ENCODE results near the gene SFXN5. TPM values are rescaled to one million over a fixed set of nuclear protein-coding genes. Genes with fewer than 3 reads are reported as not detected.

The SFXN5 gene
- total RNA-seq, 1 experiment from 2014 or later: 5.1 TPM

DNA sequence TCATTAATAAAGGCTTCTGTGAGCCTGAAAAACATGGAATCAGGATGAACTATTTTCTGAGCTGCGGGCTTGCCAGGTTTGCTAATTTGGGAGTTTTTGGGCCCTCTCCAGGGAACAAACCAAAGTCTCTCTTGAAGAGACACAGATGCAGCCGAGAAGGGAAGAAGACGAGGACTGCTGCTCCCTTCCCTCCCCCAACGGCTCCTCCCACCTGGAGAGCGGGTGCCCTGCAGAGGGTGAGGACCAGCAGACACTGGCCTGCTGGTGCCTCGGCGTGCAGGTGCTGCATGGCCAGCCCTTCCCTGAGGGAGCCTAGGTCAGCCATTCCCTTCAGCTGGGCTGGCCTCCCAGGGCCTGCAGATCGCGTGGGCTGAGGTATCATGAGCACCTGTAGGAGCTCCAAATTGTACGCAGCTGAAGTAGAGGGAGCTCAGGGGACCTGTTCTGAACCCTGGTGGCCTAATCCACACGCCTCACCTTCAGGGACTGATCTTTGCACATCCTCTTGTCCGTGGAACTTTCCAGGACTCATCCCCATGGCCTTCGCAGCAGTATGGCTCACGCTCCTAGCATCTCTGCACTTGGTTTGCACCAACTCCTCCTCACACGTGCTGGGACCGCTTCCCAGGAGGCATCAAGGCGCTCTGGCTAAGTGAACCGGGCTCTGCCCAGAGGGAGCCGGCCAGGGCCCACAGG is 134.7 kb downstream of the SFXN5 start:
- Histone ChIP-seq H3K36me3 (ENCODE audit: insufficient read depth, low read length) (no peaks in the 10 kb centered on the region), H3K27ac (ENCODE audit: low read length) (no peak overlapping the region), H4K20me1 (ENCODE audit: insufficient read depth, low read depth, low read length) (no peaks in the 10 kb centered on the region; the same call in 1 of the 2 replicates), H3K9me3 (ENCODE audit: low read length) (no peaks in the 10 kb centered on the region), H3K4me2 (ENCODE audit: low read depth, low read length, poor library complexity, severe bottlenecking) (no peak overlapping the region), H3K27me3 (ENCODE audit: low read length) (no peaks in the 10 kb centered on the region), H3K79me2 (ENCODE audit: low read length) (no peaks in the 10 kb centered on the region), H3K4me1 (ENCODE audit: low read length) (no peaks in the 10 kb centered on the region), H3K9me2 (replicated peaks; ENCODE audit: insufficient read depth, low read length) (no peaks in the 10 kb centered on the region), H2AFZ (ENCODE audit: low read length) (no peak overlapping the region), H3K4me3 (ENCODE audit: low read length) (no peak overlapping the region), H3K9ac (ENCODE audit: low read length) (no peak overlapping the region)
- DNase-seq: no peak

DNA sequence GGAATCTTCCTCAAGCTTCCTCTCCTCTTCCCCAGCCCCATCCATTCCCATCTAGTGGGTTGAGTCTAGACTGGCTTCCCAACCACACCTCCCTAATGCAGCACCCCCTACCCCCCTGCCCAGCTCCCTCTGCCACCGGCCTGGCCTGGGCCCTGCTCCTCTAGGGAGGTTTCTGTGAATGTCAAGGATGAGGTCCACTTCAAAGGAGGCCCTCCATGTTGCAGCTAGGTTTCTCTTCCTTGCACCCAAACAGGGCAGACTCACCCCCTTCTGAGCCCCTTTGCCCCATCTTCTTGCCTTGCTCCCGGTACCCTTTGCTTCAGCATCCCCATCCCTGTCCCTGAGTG is 135.9 kb downstream of the SFXN5 start:
- Histone ChIP-seq H3K4me3 (ENCODE audit: low read length) (no peak overlapping the region), H4K20me1 (ENCODE audit: insufficient read depth, low read depth, low read length) (no peaks in the 10 kb centered on the region; the same call in 1 of the 2 replicates)
- DNase-seq: no peak

DNA sequence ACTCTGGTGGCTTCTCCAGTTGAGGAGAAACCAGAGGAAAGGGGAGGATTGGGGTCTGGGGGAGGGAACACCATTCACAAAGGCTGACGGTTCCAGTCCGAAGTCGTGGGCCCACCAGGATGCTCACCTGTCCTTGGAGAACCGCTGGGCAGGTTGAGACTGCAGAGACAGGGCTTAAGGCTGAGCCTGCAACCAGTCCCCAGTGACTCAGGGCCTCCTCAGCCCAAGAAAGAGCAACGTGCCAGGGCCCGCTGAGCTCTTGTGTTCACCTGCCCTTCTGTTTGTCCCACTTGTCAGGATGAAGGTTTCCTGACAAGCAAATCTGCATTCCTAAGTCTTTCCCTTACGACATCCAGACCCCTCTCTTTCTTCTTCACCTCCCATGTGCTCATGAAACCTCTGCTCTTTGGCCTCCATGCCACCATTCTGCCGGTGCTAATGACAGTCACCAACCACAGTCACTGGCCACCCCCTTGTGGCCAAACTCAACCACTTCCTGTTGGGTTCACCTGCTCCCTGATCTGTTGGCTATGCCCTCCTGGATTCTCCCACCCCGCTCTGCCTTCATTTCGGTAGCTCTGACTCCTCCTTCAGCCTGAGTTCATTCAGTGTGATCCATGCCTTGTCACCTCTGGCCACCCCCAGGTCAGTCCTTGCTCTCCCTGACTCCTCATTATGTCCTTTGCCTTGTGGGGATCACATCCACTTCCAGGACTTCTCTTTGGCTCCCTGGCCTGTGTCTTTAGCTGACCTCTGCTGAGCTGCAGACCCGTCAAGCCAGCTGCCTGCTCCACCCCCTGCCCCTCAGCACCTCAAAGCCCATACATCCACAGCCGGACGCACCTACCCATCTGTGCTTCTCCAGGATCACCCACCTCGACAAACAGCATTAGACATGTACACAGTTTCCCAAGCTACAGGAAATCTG is 136.6 kb downstream of the SFXN5 start:
- Histone ChIP-seq H2AFZ (ENCODE audit: low read length) (no peak overlapping the region), H3K27me3 (ENCODE audit: low read length) (no peaks in the 10 kb centered on the region), H3K4me3 (ENCODE audit: low read length) (no peak overlapping the region), H3K9me2 (replicated peaks; ENCODE audit: insufficient read depth, low read length) (no peaks in the 10 kb centered on the region), H3K4me2 (ENCODE audit: low read depth, low read length, poor library complexity, severe bottlenecking) (no peak overlapping the region), H3K4me1 (ENCODE audit: low read length) (no peaks in the 10 kb centered on the region), H3K79me2 (ENCODE audit: low read length) (no peaks in the 10 kb centered on the region), H4K20me1 (ENCODE audit: insufficient read depth, low read depth, low read length) (no peaks in the 10 kb centered on the region; the same call in 1 of the 2 replicates), H3K9ac (ENCODE audit: low read length) (no peak overlapping the region), H3K27ac (ENCODE audit: low read length) (no peak overlapping the region), H3K9me3 (ENCODE audit: low read length) (no peaks in the 10 kb centered on the region), H3K36me3 (ENCODE audit: insufficient read depth, low read length) (no peaks in the 10 kb centered on the region)
- peak; percentile 69 for DNase-seq

More for the DNA sequence above, 135.9 kb downstream of the SFXN5 start:
- no peak overlapping the region for H2AFZ ChIP-seq (ENCODE audit: low read length)
- H3K4me2 ChIP-seq (ENCODE audit: low read depth, low read length, poor library complexity, severe bottlenecking): no peak overlapping the region
- H3K79me2 ChIP-seq (ENCODE audit: low read length): no peaks in the 10 kb centered on the region
- no peak overlapping the region for H3K9ac ChIP-seq (ENCODE audit: low read length)
- H3K4me1 ChIP-seq (ENCODE audit: low read length): no peaks in the 10 kb centered on the region
- H3K27ac ChIP-seq (ENCODE audit: low read length): no peak overlapping the region
- no peaks in the 10 kb centered on the region for H3K9me2 ChIP-seq (replicated peaks; ENCODE audit: insufficient read depth, low read length)
- H3K9me3 ChIP-seq (ENCODE audit: low read length): no peaks in the 10 kb centered on the region
- no peaks in the 10 kb centered on the region for H3K27me3 ChIP-seq (ENCODE audit: low read length)
- H3K36me3 ChIP-seq (ENCODE audit: insufficient read depth, low read length): no peaks in the 10 kb centered on the region

DNA sequence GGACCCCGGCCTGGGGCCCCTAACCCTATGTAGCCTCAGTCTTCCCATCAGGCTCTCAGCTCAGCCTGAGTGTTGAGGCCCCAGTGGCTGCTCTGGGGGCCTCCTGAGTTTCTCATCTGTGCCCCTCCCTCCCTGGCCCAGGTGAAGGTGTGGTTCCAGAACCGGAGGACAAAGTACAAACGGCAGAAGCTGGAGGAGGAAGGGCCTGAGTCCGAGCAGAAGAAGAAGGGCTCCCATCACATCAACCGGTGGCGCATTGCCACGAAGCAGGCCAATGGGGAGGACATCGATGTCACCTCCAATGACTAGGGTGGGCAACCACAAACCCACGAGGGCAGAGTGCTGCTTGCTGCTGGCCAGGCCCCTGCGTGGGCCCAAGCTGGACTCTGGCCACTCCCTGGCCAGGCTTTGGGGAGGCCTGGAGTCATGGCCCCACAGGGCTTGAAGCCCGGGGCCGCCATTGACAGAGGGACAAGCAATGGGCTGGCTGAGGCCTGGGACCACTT is 137.8 kb downstream of the SFXN5 start:
- Histone ChIP-seq H3K27me3 (ENCODE audit: low read length) (no peaks in the 10 kb centered on the region), H3K9ac (ENCODE audit: low read length) (no peak overlapping the region), H3K27ac (ENCODE audit: low read length) (no peak overlapping the region), H3K9me3 (ENCODE audit: low read length) (no peaks in the 10 kb centered on the region), H3K4me1 (ENCODE audit: low read length) (no peaks in the 10 kb centered on the region), H3K4me3 (ENCODE audit: low read length) (no peak overlapping the region), H3K36me3 (ENCODE audit: insufficient read depth, low read length) (no peaks in the 10 kb centered on the region), H2AFZ (ENCODE audit: low read length) (no peak overlapping the region), H4K20me1 (ENCODE audit: insufficient read depth, low read depth, low read length) (no peaks in the 10 kb centered on the region; the same call in 1 of the 2 replicates), H3K4me2 (ENCODE audit: low read depth, low read length, poor library complexity, severe bottlenecking) (no peak overlapping the region), H3K9me2 (replicated peaks; ENCODE audit: insufficient read depth, low read length) (no peaks in the 10 kb centered on the region), H3K79me2 (ENCODE audit: low read length) (no peaks in the 10 kb centered on the region)
- DNase-seq: no peak

DNA sequence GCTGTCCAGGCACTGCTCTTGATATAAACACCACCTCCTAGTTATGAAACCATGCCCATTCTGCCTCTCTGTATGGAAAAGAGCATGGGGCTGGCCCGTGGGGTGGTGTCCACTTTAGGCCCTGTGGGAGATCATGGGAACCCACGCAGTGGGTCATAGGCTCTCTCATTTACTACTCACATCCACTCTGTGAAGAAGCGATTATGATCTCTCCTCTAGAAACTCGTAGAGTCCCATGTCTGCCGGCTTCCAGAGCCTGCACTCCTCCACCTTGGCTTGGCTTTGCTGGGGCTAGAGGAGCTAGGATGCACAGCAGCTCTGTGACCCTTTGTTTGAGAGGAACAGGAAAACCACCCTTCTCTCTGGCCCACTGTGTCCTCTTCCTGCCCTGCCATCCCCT is 138.3 kb downstream of the SFXN5 start:
- no peak overlapping the region for H2AFZ ChIP-seq (ENCODE audit: low read length)
- H3K9me2 ChIP-seq (replicated peaks; ENCODE audit: insufficient read depth, low read length): no peaks in the 10 kb centered on the region
- H3K79me2 ChIP-seq (ENCODE audit: low read length): no peaks in the 10 kb centered on the region
- H3K27ac ChIP-seq (ENCODE audit: low read length): no peak overlapping the region
- no peaks in the 10 kb centered on the region for H3K9me3 ChIP-seq (ENCODE audit: low read length)
- H3K36me3 ChIP-seq (ENCODE audit: insufficient read depth, low read length): no peaks in the 10 kb centered on the region
- H3K4me3 ChIP-seq (ENCODE audit: low read length): no peak overlapping the region
- H3K27me3 ChIP-seq (ENCODE audit: low read length): no peaks in the 10 kb centered on the region
- no peak for DNase-seq
- H4K20me1 ChIP-seq (ENCODE audit: insufficient read depth, low read depth, low read length): no peaks in the 10 kb centered on the region; the same call in 1 of the 2 replicates
- no peaks in the 10 kb centered on the region for H3K4me1 ChIP-seq (ENCODE audit: low read length)
- no peak overlapping the region for H3K4me2 ChIP-seq (ENCODE audit: low read depth, low read length, poor library complexity, severe bottlenecking)
- no peak overlapping the region for H3K9ac ChIP-seq (ENCODE audit: low read length)

DNA sequence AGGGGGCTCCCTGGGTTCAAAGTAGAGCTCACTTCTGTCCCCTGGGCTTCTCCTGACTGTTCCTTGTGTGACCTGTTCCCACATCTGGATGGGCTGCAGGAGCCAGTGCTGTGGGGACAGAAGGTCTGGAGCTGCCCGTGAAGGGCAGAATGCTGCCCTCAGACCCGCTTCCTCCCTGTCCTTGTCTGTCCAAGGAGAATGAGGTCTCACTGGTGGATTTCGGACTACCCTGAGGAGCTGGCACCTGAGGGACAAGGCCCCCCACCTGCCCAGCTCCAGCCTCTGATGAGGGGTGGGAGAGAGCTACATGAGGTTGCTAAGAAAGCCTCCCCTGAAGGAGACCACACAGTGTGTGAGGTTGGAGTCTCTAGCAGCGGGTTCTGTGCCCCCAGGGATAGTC is 138.7 kb downstream of the SFXN5 start:
- Histone ChIP-seq H3K27ac (ENCODE audit: low read length) (no peak overlapping the region), H3K27me3 (ENCODE audit: low read length) (no peaks in the 10 kb centered on the region), H3K9ac (ENCODE audit: low read length) (no peak overlapping the region), H3K36me3 (ENCODE audit: insufficient read depth, low read length) (no peaks in the 10 kb centered on the region), H3K79me2 (ENCODE audit: low read length) (no peaks in the 10 kb centered on the region), H3K9me2 (replicated peaks; ENCODE audit: insufficient read depth, low read length) (no peaks in the 10 kb centered on the region), H2AFZ (ENCODE audit: low read length) (no peak overlapping the region), H3K4me3 (ENCODE audit: low read length) (no peak overlapping the region), H3K4me2 (ENCODE audit: low read depth, low read length, poor library complexity, severe bottlenecking) (no peak overlapping the region), H3K4me1 (ENCODE audit: low read length) (no peaks in the 10 kb centered on the region), H3K9me3 (ENCODE audit: low read length) (no peaks in the 10 kb centered on the region), H4K20me1 (ENCODE audit: insufficient read depth, low read depth, low read length) (no peaks in the 10 kb centered on the region; the same call in 1 of the 2 replicates)
- no peak for DNase-seq

DNA sequence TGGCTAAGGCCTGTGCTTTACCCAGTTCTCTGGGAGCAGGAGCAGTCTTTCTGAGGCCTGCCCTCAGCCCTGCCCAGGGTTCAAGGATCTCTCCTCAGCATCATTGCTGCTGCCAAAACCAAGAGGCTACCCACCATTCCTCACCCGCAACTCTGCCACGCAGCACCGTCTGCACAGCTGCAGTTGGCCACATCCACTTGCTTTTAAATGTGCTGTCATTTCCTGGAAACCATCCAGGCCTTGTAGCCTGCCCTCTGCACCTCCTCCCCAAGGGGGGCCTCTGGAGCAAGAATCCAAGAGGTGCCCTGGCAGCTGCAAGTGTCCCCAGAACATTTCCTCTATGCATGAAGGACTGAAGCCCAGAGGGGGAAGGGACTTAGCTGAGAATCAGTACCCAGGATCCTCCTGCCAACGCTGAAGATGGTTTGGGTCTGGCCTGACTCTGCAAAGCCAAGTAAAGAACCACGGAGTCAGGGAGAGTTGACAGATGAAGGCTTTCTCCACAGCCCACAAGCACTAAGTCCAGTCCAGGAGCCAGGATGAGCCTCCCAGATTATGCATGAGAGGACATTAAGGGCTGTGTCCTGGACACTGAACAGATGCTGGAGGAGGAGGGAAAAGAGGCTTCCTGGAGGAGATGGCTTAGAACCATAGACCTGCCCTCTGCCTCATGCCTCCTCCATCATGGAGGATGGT is 139.3 kb downstream of the SFXN5 start:
- Histone ChIP-seq H2AFZ (ENCODE audit: low read length) (no peak overlapping the region), H3K27me3 (ENCODE audit: low read length) (no peaks in the 10 kb centered on the region), H4K20me1 (ENCODE audit: insufficient read depth, low read depth, low read length) (no peaks in the 10 kb centered on the region), H3K9ac (ENCODE audit: low read length) (no peak overlapping the region), H3K79me2 (ENCODE audit: low read length) (no peaks in the 10 kb centered on the region), H3K4me3 (ENCODE audit: low read length) (no peak overlapping the region), H3K4me1 (ENCODE audit: low read length) (no peaks in the 10 kb centered on the region), H3K27ac (ENCODE audit: low read length) (no peak overlapping the region), H3K9me2 (replicated peaks; ENCODE audit: insufficient read depth, low read length) (no peaks in the 10 kb centered on the region), H3K9me3 (ENCODE audit: low read length) (no peaks in the 10 kb centered on the region), H3K4me2 (ENCODE audit: low read depth, low read length, poor library complexity, severe bottlenecking) (no peak overlapping the region), H3K36me3 (ENCODE audit: insufficient read depth, low read length) (no peaks in the 10 kb centered on the region)
- no peak for DNase-seq

All from Karpas-422 (cell line).